ENCODE results near the gene ERCC6.

ERCC6 gene

DNA sequence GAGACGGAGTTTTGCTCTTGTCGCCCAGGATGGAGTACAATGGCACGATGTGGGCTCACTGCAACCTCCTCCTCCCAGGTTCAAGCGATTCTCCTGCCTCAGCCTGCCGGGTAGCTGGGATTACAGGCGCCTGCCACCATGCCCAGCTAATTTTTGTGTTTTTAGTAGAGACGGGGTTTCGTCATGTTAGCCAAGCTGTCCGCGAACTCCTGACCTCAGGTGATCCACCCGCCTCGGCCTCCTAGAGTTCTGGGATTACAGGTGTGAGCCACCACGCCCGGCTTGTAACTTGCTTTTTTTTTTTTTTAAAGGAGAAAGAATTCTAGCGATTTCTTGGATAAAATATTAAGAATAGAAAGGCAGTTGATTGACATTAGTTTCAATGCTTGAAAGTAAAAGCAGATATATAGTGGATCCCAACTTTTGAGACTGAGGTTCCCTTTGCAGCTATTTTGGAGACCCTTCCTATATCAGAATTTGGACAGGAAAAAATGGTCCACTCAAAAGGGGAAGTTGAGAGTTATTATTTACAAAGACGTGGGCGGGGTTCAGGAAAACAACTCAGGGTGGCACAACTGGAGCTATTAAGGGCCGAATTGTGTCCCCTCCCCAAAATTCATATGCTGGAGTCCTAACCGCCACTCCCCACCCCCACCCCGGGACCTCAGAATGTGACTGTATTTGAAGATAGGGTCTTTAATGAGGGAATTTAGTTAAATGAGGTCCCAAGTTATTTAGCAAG, 1.3 kb upstream of the ERCC6 start:
- in situ Hi-C loops (cut with MboI; ENCODE audit: low pct_unique_long_range_greater_than_20kb, low sequenced_read_pairs, unreplicated experiment), result no loop called here
- TF ChIP-seq, protein P1, sequence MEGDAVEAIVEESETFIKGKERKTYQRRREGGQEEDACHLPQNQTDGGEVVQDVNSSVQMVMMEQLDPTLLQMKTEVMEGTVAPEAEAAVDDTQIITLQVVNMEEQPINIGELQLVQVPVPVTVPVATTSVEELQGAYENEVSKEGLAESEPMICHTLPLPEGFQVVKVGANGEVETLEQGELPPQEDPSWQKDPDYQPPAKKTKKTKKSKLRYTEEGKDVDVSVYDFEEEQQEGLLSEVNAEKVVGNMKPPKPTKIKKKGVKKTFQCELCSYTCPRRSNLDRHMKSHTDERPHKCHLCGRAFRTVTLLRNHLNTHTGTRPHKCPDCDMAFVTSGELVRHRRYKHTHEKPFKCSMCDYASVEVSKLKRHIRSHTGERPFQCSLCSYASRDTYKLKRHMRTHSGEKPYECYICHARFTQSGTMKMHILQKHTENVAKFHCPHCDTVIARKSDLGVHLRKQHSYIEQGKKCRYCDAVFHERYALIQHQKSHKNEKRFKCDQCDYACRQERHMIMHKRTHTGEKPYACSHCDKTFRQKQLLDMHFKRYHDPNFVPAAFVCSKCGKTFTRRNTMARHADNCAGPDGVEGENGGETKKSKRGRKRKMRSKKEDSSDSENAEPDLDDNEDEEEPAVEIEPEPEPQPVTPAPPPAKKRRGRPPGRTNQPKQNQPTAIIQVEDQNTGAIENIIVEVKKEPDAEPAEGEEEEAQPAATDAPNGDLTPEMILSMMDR (IDR thresholded peaks at IDR 0.05; ENCODE audit: extremely low read depth, insufficient read depth, missing control alignments), result no peak
- no peak for DNase-seq (ENCODE audit: low spot score)

DNA sequence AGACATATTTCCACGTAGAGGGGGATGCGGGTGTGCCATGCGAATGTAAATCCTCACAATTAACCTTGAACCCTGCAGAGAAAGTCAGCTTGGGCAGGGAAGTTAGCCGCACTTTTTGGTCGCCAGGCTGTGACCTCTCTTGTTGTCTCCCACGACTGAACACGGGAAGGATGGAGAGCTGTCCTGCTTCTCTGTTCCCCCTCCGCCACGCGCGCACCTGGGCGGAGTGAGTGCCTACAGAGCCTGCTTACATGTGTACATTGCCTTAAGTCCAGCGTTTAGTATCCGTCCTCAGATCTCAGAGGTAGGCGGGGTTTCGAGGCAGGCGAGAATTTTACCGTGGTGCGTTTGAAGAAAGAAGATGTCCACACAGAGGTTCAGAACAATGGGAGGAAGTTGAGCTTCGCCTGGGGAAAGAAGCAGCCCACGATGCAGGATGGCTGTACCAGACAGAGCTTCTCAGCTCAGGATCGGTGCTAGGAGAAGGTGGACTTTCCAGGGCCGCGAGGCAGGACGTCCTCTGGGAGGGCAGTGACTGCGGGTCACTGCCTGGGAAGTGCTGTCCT, 482 bp upstream of the ERCC6 start:
- in situ Hi-C loops (cut with MboI; ENCODE audit: low pct_unique_long_range_greater_than_20kb, low sequenced_read_pairs, unreplicated experiment), result no loop called here
- DNase-seq (ENCODE audit: low spot score), result peak; percentile 45
- TF ChIP-seq, protein P1 (IDR thresholded peaks at IDR 0.05; ENCODE audit: extremely low read depth, insufficient read depth, missing control alignments), result no peak

DNA sequence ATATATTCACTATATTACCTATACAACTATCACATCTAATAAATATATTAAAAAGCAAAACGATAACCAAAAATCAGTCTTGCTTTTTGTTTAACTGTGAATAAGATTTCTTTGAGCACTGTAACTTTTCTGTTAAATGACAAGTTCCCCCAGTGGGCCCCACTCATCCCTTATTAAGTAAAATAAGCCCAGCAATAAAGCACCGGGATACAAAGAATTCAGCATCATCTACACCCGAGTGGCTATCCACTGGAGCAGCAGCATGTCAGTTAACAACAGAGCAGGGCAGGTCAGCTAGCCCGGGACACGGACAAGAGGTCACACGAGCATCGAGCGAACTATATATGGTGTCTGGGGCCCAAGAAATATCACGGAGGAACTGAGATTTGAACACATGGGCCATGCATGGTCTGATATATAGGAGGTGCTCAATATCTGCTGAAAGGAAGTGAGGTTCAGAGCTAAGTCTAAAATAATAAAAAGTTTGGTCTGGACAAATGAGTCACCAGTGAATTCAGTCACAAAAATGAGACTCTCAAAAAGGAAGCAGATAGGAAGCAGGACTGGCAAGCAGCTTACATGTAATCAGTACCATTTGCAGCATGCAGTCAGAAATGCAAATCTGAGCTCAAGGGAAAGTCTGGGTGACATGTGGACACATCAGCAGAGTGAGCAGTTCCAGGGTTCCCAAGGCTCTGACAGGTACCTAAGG, 4.1 kb downstream of the ERCC6 start:
- TF ChIP-seq, protein P1 (IDR thresholded peaks at IDR 0.05; ENCODE audit: extremely low read depth, insufficient read depth, missing control alignments), result peak; percentile 1
- in situ Hi-C loops (cut with MboI; ENCODE audit: low pct_unique_long_range_greater_than_20kb, low sequenced_read_pairs, unreplicated experiment), result no loop called here
- peak; percentile 76 for DNase-seq (ENCODE audit: low spot score)

DNA sequence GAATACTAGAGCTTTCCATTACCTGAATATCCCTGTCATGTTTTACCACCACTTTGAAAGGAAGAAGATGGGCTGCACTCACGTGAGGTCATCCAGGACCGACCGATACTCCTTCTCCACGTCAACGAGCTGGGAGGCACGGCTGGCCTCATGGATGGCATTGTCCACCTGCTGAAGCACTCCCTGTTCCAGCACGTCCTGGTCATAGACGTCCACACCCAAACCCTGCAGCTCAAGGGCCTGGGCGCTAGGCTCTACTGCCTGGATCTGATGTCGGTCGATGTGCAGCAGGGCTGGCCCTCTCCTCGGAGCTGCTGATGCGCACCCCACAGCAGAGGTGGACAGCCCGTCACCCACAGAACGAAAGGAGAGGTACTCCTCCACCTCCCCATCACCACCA, 6.5 kb downstream of the ERCC6 start:
- in situ Hi-C loops (cut with MboI; ENCODE audit: low pct_unique_long_range_greater_than_20kb, low sequenced_read_pairs, unreplicated experiment), result no loop called here
- no peak for DNase-seq (ENCODE audit: low spot score)
- TF ChIP-seq, protein P1 (IDR thresholded peaks at IDR 0.05; ENCODE audit: extremely low read depth, insufficient read depth, missing control alignments), result no peak

DNA sequence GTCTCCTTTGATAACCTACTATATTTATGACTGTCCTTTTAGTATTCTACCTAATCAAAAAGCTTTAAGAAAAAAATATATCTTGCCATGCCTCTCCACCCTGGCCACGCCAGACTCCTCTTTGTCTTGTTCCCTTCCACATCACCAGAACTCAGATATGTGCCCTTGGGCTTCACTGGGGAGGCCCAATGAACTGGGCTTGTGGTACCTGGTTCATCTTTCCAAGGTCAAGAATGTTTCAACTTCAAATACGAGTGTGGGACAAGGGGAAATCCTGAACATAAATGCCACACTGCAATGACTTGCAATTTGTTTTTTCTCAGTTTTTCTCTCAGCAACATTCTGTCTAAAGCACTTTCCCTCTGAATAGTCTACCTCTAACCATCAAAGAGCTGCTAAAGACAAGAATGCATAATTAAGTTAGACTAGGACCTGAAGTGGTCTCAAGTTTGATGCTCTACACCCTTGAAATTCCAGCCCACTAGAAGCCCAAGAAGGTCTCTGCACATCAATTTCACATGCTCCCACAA, 9.9 kb downstream of the ERCC6 start:
- no peak for DNase-seq (ENCODE audit: low spot score)
- in situ Hi-C loops (cut with MboI; ENCODE audit: low pct_unique_long_range_greater_than_20kb, low sequenced_read_pairs, unreplicated experiment), result no loop called here
- TF ChIP-seq, protein P1 (IDR thresholded peaks at IDR 0.05; ENCODE audit: extremely low read depth, insufficient read depth, missing control alignments), result no peak

DNA sequence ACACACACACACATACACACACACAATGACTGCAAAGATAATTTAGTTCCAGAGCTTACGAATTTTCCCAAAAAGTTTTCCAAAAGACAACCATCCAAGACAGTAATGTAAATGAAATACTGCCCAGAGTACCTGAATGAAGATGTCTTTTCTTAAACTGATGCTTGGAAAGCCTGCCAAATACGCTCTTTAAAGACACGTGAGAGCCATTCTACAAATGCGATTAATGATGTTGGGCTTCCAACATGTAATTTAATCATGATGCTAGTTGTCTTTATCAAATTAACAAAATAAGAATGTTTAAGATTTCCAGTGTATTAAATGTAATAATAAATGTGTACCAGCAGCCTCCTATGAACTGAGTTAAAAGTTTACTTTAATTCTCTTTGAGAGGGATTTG, 11.1 kb downstream of the ERCC6 start:
- DNase-seq (ENCODE audit: low spot score), result no peak
- TF ChIP-seq, protein P1 (IDR thresholded peaks at IDR 0.05; ENCODE audit: extremely low read depth, insufficient read depth, missing control alignments), result no peak
- in situ Hi-C loops (cut with MboI; ENCODE audit: low pct_unique_long_range_greater_than_20kb, low sequenced_read_pairs, unreplicated experiment), result no loop called here
